Activated CD8-positive, alpha-beta T cell treated with anti-CD3 and anti-CD28 coated beads for 36 hours (primary cell): ENCODE data around the gene ARSG. TPM values are rescaled to one million over a fixed set of nuclear protein-coding genes. Genes with fewer than 3 reads are reported as not detected.

Source experiments
- ATAC-seq: fragments of 200-7000 bp; cut with Tn5 transposase; one replicate; pipeline ENCODE4 v1.10.0; 2021; ENCODE audit warnings: mild to moderate bottlenecking, moderate library complexity
- CTCF ChIA-PET: fragments of 350-600 bp; sonication (Branson Sonifier 250); formaldehyde crosslinking; loops from one replicate; lab custom pipeline; 2021; ENCODE audit warnings: antibody characterized with exemption; lab: Charles Lee
- POLR2A ChIA-PET: fragments of 350-600 bp; sonication (Branson Sonifier 250); formaldehyde crosslinking; loops from one replicate; lab custom pipeline; 2021; ENCODE audit warnings: antibody characterized with exemption; lab: Charles Lee
- DNase-seq: peaks from one replicate; pipeline ENCODE4 v3.0.0-alpha.2; 2020
- H3K27ac Mint-ChIP-seq: one replicate; pipeline ENCODE4 v1.8.0; 2021; ENCODE audit warnings: mild to moderate bottlenecking, mixed read lengths
- H3K27me3 Mint-ChIP-seq: one replicate; pipeline ENCODE4 v1.8.0; 2021; ENCODE audit warnings: mixed read lengths
- H3K36me3 Mint-ChIP-seq: one replicate; pipeline ENCODE4 v1.8.0; 2021; ENCODE audit warnings: low read depth, mixed read lengths
- H3K4me1 Mint-ChIP-seq: one replicate; pipeline ENCODE4 v1.8.0; 2021; ENCODE audit warnings: low read depth, mixed read lengths
- H3K4me3 Mint-ChIP-seq: one replicate; pipeline ENCODE4 v1.8.0; 2021; ENCODE audit warnings: mild to moderate bottlenecking, moderate library complexity, mixed read lengths
- H3K9me3 Mint-ChIP-seq: one replicate; pipeline ENCODE4 v1.8.0; 2021; ENCODE audit warnings: mixed read lengths
- intact Hi-C: fragments of 100-400 bp; cut with micrococcal nuclease; formaldehyde crosslinking; loops from one replicate; pipeline ENCODE4 v1.10.0; 2022
- total RNA-seq, 2 experiments: library from RNA; stranded (reverse); gene quantifications; one replicate each; pipeline ENCODE4 v1.2.3, GENCODE V29; 2021
- TF ChIP-seq, protein P1 (sequence below): fragments of 200-600 bp; IDR thresholded peaks from one replicate; pipeline ENCODE4 v1.8.0; 2022; ENCODE audit warnings: antibody characterized with exemption, mild to moderate bottlenecking

Gene ARSG
- total RNA-seq, 2 experiments from 2014 or later: 7.2 to 8.4 TPM

DNA sequence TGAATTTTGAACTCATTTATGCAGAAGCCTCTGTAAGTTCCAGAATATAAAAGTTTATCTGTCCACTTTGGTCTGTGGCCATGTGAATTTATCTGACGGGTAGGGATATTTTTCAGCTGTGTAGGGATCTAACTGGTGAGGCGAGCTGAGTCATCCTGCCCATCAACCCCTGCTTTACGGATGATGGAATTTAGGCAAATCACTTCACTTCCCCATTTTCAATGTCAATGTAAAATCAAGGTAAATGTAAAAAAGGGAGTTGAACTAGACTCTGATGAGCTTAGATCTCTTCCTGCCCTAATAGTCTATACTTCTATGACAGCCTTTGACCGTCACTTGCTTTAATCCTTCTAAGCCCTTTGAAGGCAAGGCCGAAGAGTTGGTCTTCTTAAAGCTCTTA, 2.9 kb upstream of the ARSG start:
- no peaks in the 10 kb centered on the region for H3K9me3 Mint-ChIP-seq
- TF ChIP-seq, protein P1, sequence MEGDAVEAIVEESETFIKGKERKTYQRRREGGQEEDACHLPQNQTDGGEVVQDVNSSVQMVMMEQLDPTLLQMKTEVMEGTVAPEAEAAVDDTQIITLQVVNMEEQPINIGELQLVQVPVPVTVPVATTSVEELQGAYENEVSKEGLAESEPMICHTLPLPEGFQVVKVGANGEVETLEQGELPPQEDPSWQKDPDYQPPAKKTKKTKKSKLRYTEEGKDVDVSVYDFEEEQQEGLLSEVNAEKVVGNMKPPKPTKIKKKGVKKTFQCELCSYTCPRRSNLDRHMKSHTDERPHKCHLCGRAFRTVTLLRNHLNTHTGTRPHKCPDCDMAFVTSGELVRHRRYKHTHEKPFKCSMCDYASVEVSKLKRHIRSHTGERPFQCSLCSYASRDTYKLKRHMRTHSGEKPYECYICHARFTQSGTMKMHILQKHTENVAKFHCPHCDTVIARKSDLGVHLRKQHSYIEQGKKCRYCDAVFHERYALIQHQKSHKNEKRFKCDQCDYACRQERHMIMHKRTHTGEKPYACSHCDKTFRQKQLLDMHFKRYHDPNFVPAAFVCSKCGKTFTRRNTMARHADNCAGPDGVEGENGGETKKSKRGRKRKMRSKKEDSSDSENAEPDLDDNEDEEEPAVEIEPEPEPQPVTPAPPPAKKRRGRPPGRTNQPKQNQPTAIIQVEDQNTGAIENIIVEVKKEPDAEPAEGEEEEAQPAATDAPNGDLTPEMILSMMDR: no peak
- DNase-seq: no peak
- ATAC-seq: no peak
- peaks cover 41% of the 10 kb centered on the region for H3K4me1 Mint-ChIP-seq
- no peak overlapping the region for H3K4me3 Mint-ChIP-seq
- ChIA-PET CTCF (interaction anchor here (1.0 to 3.2 kb wide), 6 partner anchors 25 to 170 kb away, joined by 3 to 14 read pairs (median 6); no protein-coding TSS in a partner anchor), POLR2A (interaction anchor here (1.1 to 1.4 kb wide), 2 partner anchors 31 to 170 kb away, joined by 3 read pairs; no protein-coding TSS in a partner anchor)
- peak overlapping the region; percentile 21 for H3K27ac Mint-ChIP-seq
- H3K27me3 Mint-ChIP-seq: no peaks in the 10 kb centered on the region
- intact Hi-C loops: no loop called here
- peaks cover 6% of the 10 kb centered on the region for H3K36me3 Mint-ChIP-seq

DNA sequence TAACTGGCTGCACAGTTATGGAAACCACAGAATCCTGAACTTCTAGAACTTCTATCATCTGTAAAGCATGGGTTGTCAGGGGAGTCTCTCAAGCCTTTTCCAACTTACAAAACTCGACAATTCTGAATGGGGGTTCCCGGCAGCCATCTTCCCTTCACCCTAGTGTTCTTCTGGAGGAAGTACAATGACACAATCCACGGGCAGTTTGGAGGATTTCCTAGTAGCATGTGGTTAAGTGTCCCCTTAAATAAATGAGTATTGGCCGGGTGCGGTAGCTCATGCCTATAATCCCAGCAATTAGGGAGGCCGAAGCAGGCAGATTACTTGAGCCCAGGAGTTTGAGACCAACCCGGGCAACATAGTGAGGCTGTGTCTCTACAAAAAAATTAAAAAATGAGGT, 2.5 kb upstream of the ARSG start:
- intact Hi-C loops: no loop called here
- POLR2A ChIA-PET: interaction anchor here (1.1 to 4.0 kb wide), 3 partner anchors 31 to 169 kb away, joined by 3 to 27 read pairs (median 3); partner anchors contain the start of gene AMZ2
- ATAC-seq: no peak
- H3K27ac Mint-ChIP-seq: peak overlapping the region; percentile 18
- no peaks in the 10 kb centered on the region for H3K27me3 Mint-ChIP-seq
- peak overlapping the region; percentile 94 for H3K4me3 Mint-ChIP-seq
- peaks cover 6% of the 10 kb centered on the region for H3K36me3 Mint-ChIP-seq
- CTCF ChIA-PET: interaction anchor here (1.0 to 3.2 kb wide), 6 partner anchors 26 to 170 kb away, joined by 3 to 14 read pairs (median 6); no protein-coding TSS in a partner anchor
- DNase-seq: peak; percentile 50
- peaks cover 43% of the 10 kb centered on the region for H3K4me1 Mint-ChIP-seq
- H3K9me3 Mint-ChIP-seq: no peaks in the 10 kb centered on the region
- TF ChIP-seq, protein P1: no peak

DNA sequence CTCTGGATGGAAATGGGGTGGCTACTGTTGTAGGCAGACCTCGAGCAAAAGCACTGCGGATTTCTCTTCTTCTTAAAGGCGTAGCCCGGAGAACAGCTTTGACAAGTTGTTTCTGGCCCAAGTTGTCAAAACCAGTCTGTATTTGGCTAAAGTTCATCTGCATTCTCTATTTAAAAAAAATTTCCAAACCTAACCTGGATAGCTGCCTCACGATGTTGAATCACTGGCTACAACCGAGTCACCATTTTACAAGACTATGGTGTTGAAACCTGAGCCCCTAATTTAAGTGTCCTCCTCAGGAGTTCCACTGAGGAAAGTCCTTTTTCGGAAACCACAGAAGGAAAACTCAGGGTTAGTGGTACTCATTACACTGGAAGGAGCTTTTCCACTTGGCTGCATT, 1.8 kb upstream of the ARSG start:
- POLR2A ChIA-PET: interaction anchor here (0.9 to 4.0 kb wide), 6 partner anchors 31 to 110 kb away, joined by 3 to 27 read pairs (median 3); partner anchors contain the start of gene AMZ2
- peak overlapping the region; percentile 94 for H3K4me3 Mint-ChIP-seq
- intact Hi-C loops: no loop called here
- CTCF ChIA-PET: interaction anchor here (0.8 to 3.2 kb wide), 8 partner anchors 23 to 171 kb away, joined by 3 to 14 read pairs (median 5); no protein-coding TSS in a partner anchor
- ATAC-seq (no peak), DNase-seq (no peak)
- peaks cover 46% of the 10 kb centered on the region for H3K4me1 Mint-ChIP-seq
- no peaks in the 10 kb centered on the region for H3K27me3 Mint-ChIP-seq
- TF ChIP-seq, protein P1: no peak
- peak overlapping the region; percentile 96 for H3K27ac Mint-ChIP-seq
- no peaks in the 10 kb centered on the region for H3K9me3 Mint-ChIP-seq
- peaks cover 6% of the 10 kb centered on the region for H3K36me3 Mint-ChIP-seq

DNA sequence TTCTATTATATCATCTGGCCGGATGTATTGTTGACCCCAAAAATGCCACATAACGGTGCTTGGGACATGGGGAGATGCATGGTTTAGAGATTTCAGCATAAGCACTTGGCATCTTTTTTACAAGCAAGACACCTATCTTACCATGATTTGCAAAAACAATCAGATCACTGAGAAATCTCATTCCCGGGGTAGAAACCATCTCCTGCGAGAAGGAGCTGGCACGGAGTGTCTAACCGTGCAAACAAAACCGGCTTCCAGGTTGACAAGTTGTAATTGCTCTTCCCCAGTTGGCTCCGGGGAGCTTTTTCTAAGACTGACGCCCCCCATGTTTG, 1.4 kb upstream of the ARSG start:
- DNase-seq (no peak), ATAC-seq (no peak)
- H3K4me1 Mint-ChIP-seq: peaks cover 49% of the 10 kb centered on the region
- no peaks in the 10 kb centered on the region for H3K9me3 Mint-ChIP-seq
- H3K4me3 Mint-ChIP-seq: peak overlapping the region; percentile 94
- no peaks in the 10 kb centered on the region for H3K27me3 Mint-ChIP-seq
- H3K27ac Mint-ChIP-seq: peak overlapping the region; percentile 96
- CTCF ChIA-PET: interaction anchor here (0.8 to 3.2 kb wide), 8 partner anchors 23 to 170 kb away, joined by 3 to 14 read pairs (median 5); no protein-coding TSS in a partner anchor
- peaks cover 6% of the 10 kb centered on the region for H3K36me3 Mint-ChIP-seq
- POLR2A ChIA-PET: interaction anchor here (0.9 to 4.0 kb wide), 5 partner anchors 32 to 109 kb away, joined by 3 to 27 read pairs (median 3); partner anchors contain the start of gene AMZ2
- TF ChIP-seq, protein P1: no peak
- intact Hi-C loops: loop anchor here (5.0 to 10.0 kb wide), 2 partner anchors 67 to 145 kb away; no protein-coding TSS in a partner anchor
